ENCODE data around the gene IER3IP1.
A peak's percentile ranks its signal among the peaks of the same experiment; 100 is the strongest.
"Not testable (repeated sequence)": the region's sequence is repeated elsewhere in the genome, so short reads cannot be mapped to it uniquely, and the experiment has no call there.

Gene IER3IP1

GRCh38 chr18:47206945-47207637 lies 30.9 kb upstream of the IER3IP1 start:
- Histone ChIP-seq H3K4me2 (ENCODE audit: insufficient read depth, low read length) (no peak overlapping the region), H3K27me3 (ENCODE audit: insufficient read depth, low read length, poor library complexity) (peaks cover 55% of the 10 kb centered on the region), H3K36me3 (ENCODE audit: insufficient read depth, low read length) (no peaks in the 10 kb centered on the region), H3K9me3 (ENCODE audit: insufficient read depth, low read length, severe bottlenecking) (no peaks in the 10 kb centered on the region), H3K9ac (ENCODE audit: low read depth, low read length) (no peak overlapping the region), H3K4me1 (ENCODE audit: insufficient read depth, low read length) (no peaks in the 10 kb centered on the region), H2AFZ (ENCODE audit: low read depth, low read length) (no peak overlapping the region), H3K27ac (ENCODE audit: low read length) (no peak overlapping the region), H4K20me1 (ENCODE audit: insufficient read depth, low read length) (no peaks in the 10 kb centered on the region), H3K4me3 (ENCODE audit: low read depth in 1 of 2, low read length in 2 of 2) (no peak overlapping the region), H3K79me2 (ENCODE audit: insufficient read depth, low read length) (no peaks in the 10 kb centered on the region)
- TF ChIP-seq CTCF (IDR thresholded peaks at IDR 0.05; ENCODE audit: borderline replicate concordance, extremely low read depth, low read length, poor library complexity, severe bottlenecking) (no peak), EZH2 (IDR thresholded peaks at IDR 0.05; ENCODE audit: borderline replicate concordance, low read depth, low read length, severe bottlenecking) (no peak)
- DNase-seq (no peak), ATAC-seq (ENCODE audit: insufficient read depth, low read depth) (no peak)

GRCh38 chr18:47204908-47205522 lies 28.9 kb upstream of the IER3IP1 start:
- H3K79me2 ChIP-seq (ENCODE audit: insufficient read depth, low read length): no peaks in the 10 kb centered on the region
- no peak overlapping the region for H3K4me2 ChIP-seq (ENCODE audit: insufficient read depth, low read length)
- H2AFZ ChIP-seq (ENCODE audit: low read depth, low read length): no peak overlapping the region
- DNase-seq (peak; percentile 30), ATAC-seq (ENCODE audit: insufficient read depth, low read depth) (0 out of 3 replicates have a peak, but pooled peaks have one; percentile 54)
- H3K9me3 ChIP-seq (ENCODE audit: insufficient read depth, low read length, severe bottlenecking): no peaks in the 10 kb centered on the region
- no peak overlapping the region for H3K27ac ChIP-seq (ENCODE audit: low read length)
- H3K4me3 ChIP-seq (ENCODE audit: low read depth in 1 of 2, low read length in 2 of 2): no peak overlapping the region
- no peaks in the 10 kb centered on the region for H3K4me1 ChIP-seq (ENCODE audit: insufficient read depth, low read length)
- peak; percentile 70 for TF ChIP-seq CTCF (IDR thresholded peaks at IDR 0.05; ENCODE audit: borderline replicate concordance, extremely low read depth, low read length, poor library complexity, severe bottlenecking)
- no peak for TF ChIP-seq EZH2 (IDR thresholded peaks at IDR 0.05; ENCODE audit: borderline replicate concordance, low read depth, low read length, severe bottlenecking)
- no peaks in the 10 kb centered on the region for H4K20me1 ChIP-seq (ENCODE audit: insufficient read depth, low read length)
- no peaks in the 10 kb centered on the region for H3K36me3 ChIP-seq (ENCODE audit: insufficient read depth, low read length)
- no peak overlapping the region for H3K9ac ChIP-seq (ENCODE audit: low read depth, low read length)
- H3K27me3 ChIP-seq (ENCODE audit: insufficient read depth, low read length, poor library complexity): peaks cover 43% of the 10 kb centered on the region

GRCh38 chr18:47203626-47204464 lies 27.7 kb upstream of the IER3IP1 start:
- H3K4me3 ChIP-seq (ENCODE audit: low read depth in 1 of 2, low read length in 2 of 2): no peak overlapping the region
- H3K4me2 ChIP-seq (ENCODE audit: insufficient read depth, low read length): no peak overlapping the region
- no peaks in the 10 kb centered on the region for H3K79me2 ChIP-seq (ENCODE audit: insufficient read depth, low read length)
- H3K27me3 ChIP-seq (ENCODE audit: insufficient read depth, low read length, poor library complexity): peaks cover 37% of the 10 kb centered on the region
- H3K9ac ChIP-seq (ENCODE audit: low read depth, low read length): no peak overlapping the region
- ATAC-seq (ENCODE audit: insufficient read depth, low read depth) (no peak), DNase-seq (no peak)
- H3K27ac ChIP-seq (ENCODE audit: low read length): no peak overlapping the region
- H4K20me1 ChIP-seq (ENCODE audit: insufficient read depth, low read length): no peaks in the 10 kb centered on the region
- no peaks in the 10 kb centered on the region for H3K4me1 ChIP-seq (ENCODE audit: insufficient read depth, low read length)
- no peaks in the 10 kb centered on the region for H3K9me3 ChIP-seq (ENCODE audit: insufficient read depth, low read length, severe bottlenecking)
- no peaks in the 10 kb centered on the region for H3K36me3 ChIP-seq (ENCODE audit: insufficient read depth, low read length)
- H2AFZ ChIP-seq (ENCODE audit: low read depth, low read length): no peak overlapping the region
- no peak for TF ChIP-seq EZH2 (IDR thresholded peaks at IDR 0.05; ENCODE audit: borderline replicate concordance, low read depth, low read length, severe bottlenecking)

- H3K4me3 ChIP-seq (ENCODE audit: low read depth in 1 of 2, low read length in 2 of 2); H3K27me3 ChIP-seq (ENCODE audit: insufficient read depth, low read length, poor library complexity); H3K4me1 ChIP-seq (ENCODE audit: insufficient read depth, low read length); H3K9ac ChIP-seq (ENCODE audit: low read depth, low read length); H3K4me2 ChIP-seq (ENCODE audit: insufficient read depth, low read length); H2AFZ ChIP-seq (ENCODE audit: low read depth, low read length); DNase-seq; H3K27ac ChIP-seq (ENCODE audit: low read length); H4K20me1 ChIP-seq (ENCODE audit: insufficient read depth, low read length); H3K9me3 ChIP-seq (ENCODE audit: insufficient read depth, low read length, severe bottlenecking); H3K79me2 ChIP-seq (ENCODE audit: insufficient read depth, low read length); ATAC-seq (ENCODE audit: insufficient read depth, low read depth); H3K36me3 ChIP-seq (ENCODE audit: insufficient read depth, low read length): not testable (repeated sequence)
These were observed 19.8 kb upstream of the IER3IP1 start for GRCh38 chr18:47195961-47196360.
